HS-5 (cell line): Measurements from ENCODE around the gene ERBB3.
"Not testable (repeated sequence)": the region's sequence is repeated elsewhere in the genome, so short reads cannot be mapped to it uniquely, and the experiment has no call there.

Experiments
- DNase-seq: peaks from one replicate; pipeline ENCODE4 v3.0.0-alpha.2; 2012; ENCODE audit warnings: low read depth

Gene ERBB3

GRCh38 chr12:56116267-56117081 lies 36.5 kb downstream of the ERBB3 start, which contains the start of gene RPL41:
Gene RPL41 (plus strand): TSS chr12:56116633.
- peak; percentile 95 for DNase-seq

GRCh38 chr12:56117082-56117706 lies 37.2 kb downstream of the ERBB3 start:
- not testable (repeated sequence) for DNase-seq

- DNase-seq: peak; percentile 100
Observed at GRCh38 chr12:56117778-56118687, 38.1 kb downstream of the ERBB3 start, which contains the start of gene ZC3H10. Gene ZC3H10 (plus strand): TSS chr12:56118266. CDS start chr12:56120563, 2,297 bp downstream.

GRCh38 chr12:56118688-56119357 lies 38.9 kb downstream of the ERBB3 start:
- DNase-seq: no peak

- peak; percentile 66 for DNase-seq
Observed at GRCh38 chr12:56119361-56119796, 39.4 kb downstream of the ERBB3 start.

- no peak for DNase-seq
Observed at GRCh38 chr12:56120158-56120846, 40.3 kb downstream of the ERBB3 start.

GRCh38 chr12:56121204-56121870 lies 41.4 kb downstream of the ERBB3 start:
- no peak for DNase-seq

- DNase-seq: no peak
Observed at GRCh38 chr12:56122637-56123036, 42.7 kb downstream of the ERBB3 start.

GRCh38 chr12:56124133-56124532 lies 44.2 kb downstream of the ERBB3 start:
- no peak for DNase-seq

GRCh38 chr12:56126732-56127239 lies 46.8 kb downstream of the ERBB3 start:
- no peak for DNase-seq

GRCh38 chr12:56127485-56127887 lies 47.5 kb downstream of the ERBB3 start:
- no peak for DNase-seq

- peak; percentile 99 for DNase-seq
Observed at GRCh38 chr12:56127888-56128669, 48.1 kb downstream of the ERBB3 start, which contains the start of gene ESYT1. Gene ESYT1 (plus strand): TSS chr12:56128267. CDS start chr12:56128320, 53 bp downstream.

GRCh38 chr12:56128670-56129205 lies 48.8 kb downstream of the ERBB3 start:
- DNase-seq: no peak

GRCh38 chr12:56129206-56129941 lies 49.4 kb downstream of the ERBB3 start:
- DNase-seq: no peak

- DNase-seq: no peak
Observed at GRCh38 chr12:56129942-56130495, 50.1 kb downstream of the ERBB3 start.

- DNase-seq: no peak
Observed at GRCh38 chr12:56130876-56131275, 50.9 kb downstream of the ERBB3 start.

GRCh38 chr12:56134897-56135296 lies 54.9 kb downstream of the ERBB3 start:
- no peak for DNase-seq
